Fibroblast of lung (primary cell): ENCODE results near the gene RERG.

Experiments used
- EZH2 ChIP-seq: IDR thresholded peaks from 2 replicates; pipeline ENCODE4 v1.5.1; 2012; ENCODE audit warnings: low read length, control low read depth, mild to moderate bottlenecking; ENCODE audit errors: missing control alignments
- TF ChIP-seq, protein P1 (sequence below), 2 donors: IDR thresholded peaks in 1 of 2; conservative IDR thresholded peaks in 1 of 2; 1 replicate in 1 of 2; 2 replicates in 1 of 2; pipeline ENCODE4 v1.5.1; 2011 to 2012; ENCODE audit warnings: low read length in 2 of 2, control low read depth in 1 of 2, inconsistent platforms in 1 of 2, low read depth in 1 of 2, mild to moderate bottlenecking in 1 of 2

DNA sequence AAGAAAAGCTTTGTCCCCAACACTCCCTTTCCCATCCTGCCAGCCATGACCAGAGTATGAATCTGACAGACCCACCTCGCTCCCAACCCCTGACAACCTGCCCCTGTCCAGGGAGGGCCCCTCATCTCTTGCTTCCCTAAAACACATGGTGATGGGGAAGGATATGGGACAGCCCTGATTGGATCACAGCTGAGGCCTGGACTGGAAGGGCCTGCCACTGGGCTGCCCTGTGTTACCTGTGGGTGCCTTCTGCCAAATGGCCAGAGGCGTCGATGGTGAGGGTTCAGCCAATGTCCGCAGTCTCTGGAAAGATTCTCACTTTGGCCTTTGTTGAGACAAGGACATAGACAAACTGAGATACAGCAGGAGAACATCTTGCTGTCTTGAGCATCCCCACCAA, 13.3 kb upstream of the RERG start:
- TF ChIP-seq, protein P1, sequence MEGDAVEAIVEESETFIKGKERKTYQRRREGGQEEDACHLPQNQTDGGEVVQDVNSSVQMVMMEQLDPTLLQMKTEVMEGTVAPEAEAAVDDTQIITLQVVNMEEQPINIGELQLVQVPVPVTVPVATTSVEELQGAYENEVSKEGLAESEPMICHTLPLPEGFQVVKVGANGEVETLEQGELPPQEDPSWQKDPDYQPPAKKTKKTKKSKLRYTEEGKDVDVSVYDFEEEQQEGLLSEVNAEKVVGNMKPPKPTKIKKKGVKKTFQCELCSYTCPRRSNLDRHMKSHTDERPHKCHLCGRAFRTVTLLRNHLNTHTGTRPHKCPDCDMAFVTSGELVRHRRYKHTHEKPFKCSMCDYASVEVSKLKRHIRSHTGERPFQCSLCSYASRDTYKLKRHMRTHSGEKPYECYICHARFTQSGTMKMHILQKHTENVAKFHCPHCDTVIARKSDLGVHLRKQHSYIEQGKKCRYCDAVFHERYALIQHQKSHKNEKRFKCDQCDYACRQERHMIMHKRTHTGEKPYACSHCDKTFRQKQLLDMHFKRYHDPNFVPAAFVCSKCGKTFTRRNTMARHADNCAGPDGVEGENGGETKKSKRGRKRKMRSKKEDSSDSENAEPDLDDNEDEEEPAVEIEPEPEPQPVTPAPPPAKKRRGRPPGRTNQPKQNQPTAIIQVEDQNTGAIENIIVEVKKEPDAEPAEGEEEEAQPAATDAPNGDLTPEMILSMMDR (conservative IDR thresholded peaks at IDR 0.05 in 1 of 2, IDR thresholded peaks at IDR 0.05 in 1 of 2; ENCODE audit: low read depth in 1 of 2, low read length in 2 of 2), result no peak
- no peak for TF ChIP-seq EZH2
